C4-2B (cell line): Measurements from ENCODE around the gene TMPRSS9.

Experiments
- CTCF ChIP-seq: fragments of 450-650 bp; conservative IDR thresholded peaks from 2 replicates; pipeline ENCODE4 v1.5.1; 2017; ENCODE audit warnings: mild to moderate bottlenecking
- ZFX ChIP-seq: fragments of 450-650 bp; IDR thresholded peaks from 2 replicates; pipeline ENCODE4 v1.6.1; 2017

GRCh38 chr19:2387367-2388288 lies 27.6 kb downstream of the TMPRSS9 start:
- TF ChIP-seq CTCF = no peak
- no peak for TF ChIP-seq ZFX
